Dedifferentiated amniotic fluid mesenchymal stem cell (primary cell): ENCODE data around the gene NLRC3.
"Not testable (repeated sequence)": the region's sequence is repeated elsewhere in the genome, so short reads cannot be mapped to it uniquely, and the experiment has no call there.

Experiments
- DNase-seq: peaks from one replicate; pipeline ENCODE4 v3.0.0-alpha.2; 2016; ENCODE audit errors: extremely low spot score

The NLRC3 gene

DNA sequence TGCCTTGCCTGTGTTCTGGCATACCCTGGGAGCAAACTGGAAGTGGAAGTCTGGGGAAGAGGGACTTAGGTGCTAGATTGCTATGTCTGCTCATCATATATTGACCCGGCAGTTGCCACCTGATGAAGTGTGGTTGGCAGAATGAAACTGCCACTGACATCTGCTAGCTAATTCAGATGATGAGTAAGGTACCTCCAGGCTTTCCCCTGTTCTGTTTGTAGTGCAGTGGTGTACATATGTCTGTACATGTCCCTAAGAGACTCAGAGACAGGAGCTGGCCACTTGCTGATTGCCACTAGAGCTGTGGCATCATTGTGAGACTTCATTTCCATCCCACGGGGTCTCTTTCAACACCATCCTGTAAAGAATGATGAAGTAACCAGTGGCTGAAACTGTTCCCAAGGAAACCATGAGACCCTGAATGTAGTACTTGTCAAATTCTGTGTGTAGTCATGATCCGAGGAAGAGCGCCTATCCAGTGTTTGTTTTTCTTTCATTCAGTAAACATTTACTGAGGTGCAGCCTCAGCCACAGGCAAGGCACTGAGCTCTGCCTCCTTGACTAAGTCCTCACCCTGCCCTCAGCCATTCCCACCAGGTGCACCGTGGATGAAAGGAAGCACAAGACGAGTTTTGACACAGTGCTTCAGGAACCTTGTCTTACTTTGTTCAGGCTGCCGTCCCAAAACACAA lies 63.2 kb downstream of the NLRC3 start:
- DNase-seq = no peak

DNA sequence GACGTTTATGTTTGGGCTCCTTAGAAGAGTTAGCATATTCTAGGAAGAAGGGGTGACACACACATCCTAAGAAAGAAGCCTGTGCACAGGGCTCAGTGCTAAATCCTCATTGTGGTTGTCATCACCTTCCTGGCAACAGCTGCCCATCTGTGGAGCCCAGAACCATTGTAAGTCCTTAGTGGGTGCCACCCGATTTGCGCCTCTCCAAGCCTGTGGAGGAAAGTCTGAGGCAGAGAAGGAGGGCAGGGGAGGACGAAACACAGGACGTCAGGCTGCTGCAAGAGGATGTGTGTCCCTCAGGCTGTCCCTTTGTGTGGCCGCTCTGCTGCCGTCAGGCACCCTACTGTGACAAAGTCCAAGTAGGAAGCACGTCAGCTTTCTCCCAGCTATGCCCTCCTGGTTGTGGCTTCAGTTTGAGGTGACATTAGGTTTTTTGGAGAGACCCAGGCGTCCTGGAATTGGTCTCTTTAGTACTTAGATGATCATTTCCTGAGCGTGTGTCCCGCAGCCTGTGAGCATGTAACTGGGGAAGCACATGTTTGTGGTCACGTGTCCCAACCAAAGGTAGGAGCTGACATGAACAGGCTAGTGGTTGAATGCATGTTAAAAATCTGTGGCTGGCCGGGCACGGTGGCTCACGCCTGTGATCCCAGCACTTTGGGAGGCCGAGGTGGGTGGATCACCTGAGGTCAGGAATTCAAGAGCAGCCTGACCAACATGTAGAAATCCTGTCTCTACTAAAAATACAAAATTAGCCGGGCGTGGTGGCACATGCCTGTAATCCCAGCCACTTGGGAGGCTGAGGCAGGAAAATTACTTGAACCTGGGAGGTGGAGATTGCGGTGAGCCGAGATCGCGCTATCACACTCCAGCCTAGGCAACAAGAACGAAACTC lies 65.7 kb downstream of the NLRC3 start:
- DNase-seq = no peak

DNA sequence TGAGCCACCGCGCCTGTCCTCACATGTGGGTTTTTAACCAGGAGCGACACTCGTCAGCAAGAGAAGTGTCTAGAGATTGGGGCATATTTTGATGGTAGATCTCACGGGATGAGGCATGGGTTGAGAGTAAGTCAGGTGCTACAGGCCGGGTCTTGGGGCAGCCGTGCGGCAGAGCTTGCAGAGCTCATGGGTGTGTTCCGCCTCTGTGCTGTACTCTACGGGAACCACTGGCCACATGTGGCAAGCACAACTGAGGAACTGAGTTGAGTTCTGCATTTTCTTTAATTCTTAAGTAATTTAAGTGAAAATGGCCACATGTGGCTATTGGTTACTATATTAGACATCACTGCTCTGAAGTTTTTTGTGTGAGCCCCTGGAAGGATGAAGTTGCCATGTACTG lies 66.8 kb downstream of the NLRC3 start:
- DNase-seq = no peak

DNA sequence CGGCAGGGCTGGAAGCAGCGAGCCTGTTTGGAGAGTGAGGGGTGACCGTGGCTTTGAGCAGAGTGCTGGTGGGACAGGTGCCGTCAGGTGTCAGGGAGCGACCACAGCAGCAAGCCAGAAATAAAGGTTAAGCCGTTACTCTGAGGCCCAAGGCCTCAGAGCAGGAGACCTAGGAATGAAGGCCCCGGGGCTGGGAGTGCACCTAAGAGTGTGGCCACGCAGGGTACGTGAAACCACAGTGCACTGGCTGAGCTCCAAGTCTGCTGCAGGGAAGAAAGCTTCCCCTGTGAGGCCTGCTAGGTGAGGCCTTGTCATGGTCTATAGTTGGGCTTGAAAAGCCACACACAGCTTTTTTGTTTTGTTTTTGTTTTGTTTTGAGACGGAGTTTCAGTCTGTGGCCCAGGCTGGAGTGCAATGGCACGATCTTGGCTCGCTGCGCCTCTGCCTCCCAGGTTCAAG lies 67.7 kb downstream of the NLRC3 start:
- DNase-seq = no peak

DNA sequence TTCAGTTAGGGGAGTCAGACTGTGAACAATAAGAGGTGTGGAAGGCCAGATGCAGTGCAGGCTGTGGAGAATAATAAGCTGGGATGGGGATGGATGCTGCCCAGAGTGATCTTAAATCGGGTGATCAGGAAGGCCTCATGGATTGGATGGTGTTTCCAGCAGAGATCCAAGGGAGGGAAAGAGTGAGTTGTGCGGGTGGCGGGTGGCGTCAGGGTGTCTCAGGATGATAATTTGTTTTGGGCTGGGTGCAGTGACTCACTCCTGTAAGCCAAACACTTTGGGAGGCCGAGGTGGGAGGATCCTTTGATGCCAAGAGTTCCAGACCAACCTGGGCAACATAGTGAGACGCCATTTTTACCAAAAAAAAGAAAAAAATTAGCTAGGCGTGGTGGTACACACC lies 68.5 kb downstream of the NLRC3 start:
- no peak for DNase-seq

DNA sequence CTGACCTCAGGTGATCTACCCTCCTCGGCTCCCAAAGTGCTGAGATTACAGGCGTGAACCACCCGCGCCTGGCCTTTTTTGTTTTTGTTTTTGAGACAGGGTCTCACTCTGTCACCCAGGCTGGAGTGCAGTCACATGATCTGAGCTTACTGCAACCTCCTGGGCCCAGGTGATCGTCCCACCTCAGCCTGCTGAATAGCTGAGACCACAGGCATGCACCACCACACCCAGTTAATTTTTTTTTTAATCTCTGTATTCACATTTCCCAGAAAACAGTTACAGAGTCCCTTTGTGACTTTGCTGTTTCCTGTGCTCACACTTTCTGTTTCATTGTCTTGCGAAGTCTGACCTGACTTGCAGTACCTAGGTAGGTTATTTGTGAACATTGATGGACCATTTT lies 73.7 kb downstream of the NLRC3 start:
- DNase-seq = no peak

DNA sequence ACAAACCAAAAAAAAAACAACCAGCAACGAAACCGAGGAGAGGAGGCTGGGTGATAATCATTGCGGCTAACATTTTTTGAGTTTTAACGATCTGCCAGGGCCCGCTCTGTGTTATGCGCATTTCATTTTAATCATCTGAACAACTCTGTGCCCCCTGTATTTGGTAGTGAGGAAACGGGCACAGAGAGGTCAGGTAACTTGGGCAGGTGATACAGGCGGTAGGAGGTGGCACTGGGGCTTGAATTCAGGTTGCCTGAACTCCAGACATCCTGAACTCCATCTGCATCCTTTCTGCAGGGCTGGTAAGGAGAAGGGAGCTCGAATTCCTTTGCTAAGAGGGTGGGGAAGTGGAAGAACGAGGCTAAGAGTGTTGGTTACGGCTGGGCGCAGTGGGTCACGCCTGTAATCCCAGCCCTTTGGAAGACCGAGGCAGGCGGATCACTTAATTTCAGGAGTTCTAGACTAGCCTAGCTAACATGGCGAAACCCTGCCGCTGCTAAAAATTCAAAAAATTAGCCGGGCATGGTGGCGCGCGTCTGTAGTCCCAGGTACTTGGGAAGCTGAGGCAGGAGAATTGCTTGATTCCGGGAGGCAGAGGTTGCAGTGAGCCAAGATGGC lies 75.3 kb downstream of the NLRC3 start:
- no peak for DNase-seq

DNA sequence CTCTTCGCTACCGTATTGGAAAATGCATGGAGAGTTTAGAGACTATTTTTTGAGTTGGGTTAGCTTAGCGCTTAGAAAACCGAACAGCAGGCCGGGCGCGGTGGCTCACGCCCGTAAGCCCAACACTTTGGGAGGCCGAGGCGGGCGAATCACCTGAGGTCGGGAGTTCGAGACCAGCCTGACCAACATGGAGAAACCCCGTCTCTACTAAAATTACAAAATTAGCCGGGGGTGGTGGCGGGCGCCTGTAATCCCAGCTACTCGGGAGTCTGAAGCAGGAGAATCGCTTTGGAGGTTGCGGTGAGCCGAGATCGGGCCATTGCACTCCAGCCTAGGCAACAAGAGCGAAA lies 75.8 kb downstream of the NLRC3 start:
- not testable (repeated sequence) for DNase-seq

DNA sequence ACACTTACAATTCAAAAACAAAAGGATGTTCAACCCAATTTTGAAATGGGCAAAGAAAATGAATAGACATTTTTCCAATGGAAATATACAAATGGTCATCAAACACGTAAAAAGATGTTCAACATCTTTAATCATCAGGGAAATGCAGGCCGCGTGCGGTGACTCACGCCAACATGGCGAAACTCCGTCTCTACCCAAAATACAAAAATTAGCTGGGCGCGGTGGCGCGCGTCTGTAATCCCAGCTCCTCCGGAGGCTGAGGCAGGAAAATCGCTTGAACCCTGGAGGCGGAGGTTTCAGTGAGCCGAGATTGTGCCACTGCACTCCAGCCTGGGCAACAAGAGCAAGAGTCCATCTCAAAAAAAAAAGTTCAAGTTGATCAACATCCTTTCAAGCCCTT lies 78.2 kb downstream of the NLRC3 start:
- DNase-seq = no peak

DNA sequence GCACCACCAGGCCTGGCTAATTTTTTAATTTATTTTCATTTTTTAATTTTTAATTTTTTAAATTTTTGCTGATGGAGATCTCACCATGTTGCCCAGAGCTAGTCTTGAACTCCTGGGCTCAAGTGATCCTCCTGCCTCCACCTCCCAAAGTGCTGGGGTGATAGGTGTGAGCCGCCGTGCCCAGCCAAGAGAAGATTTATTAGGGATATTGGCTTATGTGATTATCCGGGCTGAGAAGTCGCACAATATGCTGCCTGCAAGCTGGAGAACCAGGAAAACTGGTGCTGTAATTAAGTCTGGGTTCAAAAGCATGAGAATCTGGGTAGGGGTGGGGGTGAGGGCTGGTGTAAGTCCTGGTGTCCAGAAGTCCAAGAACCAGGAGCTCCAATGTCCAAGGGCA lies 79.4 kb downstream of the NLRC3 start:
- no peak for DNase-seq

DNA sequence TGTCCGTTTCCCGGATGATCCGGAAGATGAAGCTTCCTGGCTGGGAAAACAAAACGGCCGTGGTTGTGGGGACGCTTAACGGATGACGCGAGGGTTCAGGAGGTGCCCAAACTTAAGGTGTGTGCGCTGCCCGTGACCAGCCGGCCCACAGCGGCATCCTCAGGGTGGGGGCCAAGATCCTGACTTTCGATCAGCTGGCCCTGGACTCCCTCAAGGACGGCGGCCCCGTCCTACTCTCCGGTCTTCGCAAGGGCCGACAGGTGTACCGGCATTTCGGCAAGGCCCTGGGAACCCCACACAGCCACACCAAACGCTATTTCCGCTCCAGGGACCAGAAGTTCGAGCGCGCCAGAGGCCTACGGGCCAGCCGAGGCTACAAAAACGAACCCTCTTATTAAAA lies 80.8 kb downstream of the NLRC3 start:
- no peak for DNase-seq

DNA sequence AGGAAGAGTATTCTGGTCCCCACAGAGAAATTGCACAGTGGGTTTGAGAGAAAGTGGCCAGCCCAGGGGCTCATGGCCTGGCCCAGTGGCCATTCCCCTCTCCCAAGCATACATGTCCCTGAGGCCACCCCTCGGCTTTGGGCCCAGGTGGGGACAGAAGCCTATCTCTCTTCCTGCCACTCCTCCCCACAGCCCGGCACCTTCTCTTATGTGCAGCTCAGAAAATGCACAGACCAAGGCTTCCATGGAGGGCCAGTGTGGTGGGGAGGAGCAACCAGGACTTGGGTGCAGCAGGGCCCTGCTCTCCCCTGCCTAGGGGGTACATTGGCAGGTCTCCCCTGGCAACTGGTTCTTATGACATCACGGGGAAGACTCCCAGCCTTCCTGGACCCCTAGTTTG lies 82.0 kb downstream of the NLRC3 start, which contains the start of gene C16orf90:
Gene C16orf90, minus strand, starts transcription at position 314 of the 400 bp plus-strand sequence. Its CDS starts 68 bp downstream, at position 246.
- no peak for DNase-seq

DNA sequence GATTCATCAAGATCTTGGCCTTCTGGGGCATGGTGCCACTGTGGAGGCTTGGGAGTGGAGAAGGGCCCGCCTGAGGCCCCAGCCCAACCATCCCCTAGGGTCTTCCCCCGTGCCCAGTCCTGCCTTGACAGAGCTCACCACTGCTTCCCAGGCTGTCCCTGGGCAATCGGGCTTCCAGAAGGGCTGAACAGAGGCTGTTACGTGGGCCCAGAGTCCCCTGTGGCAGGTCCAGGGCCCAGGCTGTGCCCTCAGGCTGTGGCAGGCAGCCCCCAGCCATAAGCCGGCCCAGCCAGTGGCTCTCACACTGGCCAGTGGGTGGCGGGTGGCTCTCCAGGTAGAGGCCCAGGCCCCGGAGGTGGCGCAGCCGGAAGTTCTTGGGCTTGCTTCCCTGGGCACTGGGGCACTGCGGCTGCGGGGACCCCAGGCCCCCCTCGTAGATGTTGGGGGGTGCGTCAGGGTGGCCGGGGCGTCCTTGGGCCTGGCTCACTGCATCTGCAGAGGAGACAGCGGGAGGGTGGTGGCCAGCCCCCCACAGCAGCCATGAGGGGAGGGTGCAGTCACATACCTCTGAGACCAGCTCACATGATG lies 82.7 kb downstream of the NLRC3 start:
- DNase-seq = no peak

DNA sequence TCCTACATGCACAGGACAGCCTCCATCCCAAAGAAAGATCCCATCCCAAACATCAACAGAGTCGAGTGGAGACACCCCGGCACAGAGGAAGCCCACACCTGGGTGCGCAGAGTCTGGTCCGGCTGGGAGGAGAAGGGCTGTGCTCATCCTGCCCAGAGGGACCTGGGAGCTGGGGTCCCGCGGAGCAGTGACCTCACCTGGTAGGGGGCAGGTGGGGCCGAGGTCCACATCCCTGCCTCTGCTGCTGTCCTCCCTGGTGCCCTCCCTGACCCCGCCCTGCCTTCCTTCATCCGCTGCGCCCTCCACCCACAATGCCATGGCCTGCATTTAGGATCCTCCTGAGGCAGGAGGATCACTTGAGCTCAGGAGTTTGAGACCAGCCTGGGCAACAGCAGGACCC lies 84.8 kb downstream of the NLRC3 start:
- no peak for DNase-seq

DNA sequence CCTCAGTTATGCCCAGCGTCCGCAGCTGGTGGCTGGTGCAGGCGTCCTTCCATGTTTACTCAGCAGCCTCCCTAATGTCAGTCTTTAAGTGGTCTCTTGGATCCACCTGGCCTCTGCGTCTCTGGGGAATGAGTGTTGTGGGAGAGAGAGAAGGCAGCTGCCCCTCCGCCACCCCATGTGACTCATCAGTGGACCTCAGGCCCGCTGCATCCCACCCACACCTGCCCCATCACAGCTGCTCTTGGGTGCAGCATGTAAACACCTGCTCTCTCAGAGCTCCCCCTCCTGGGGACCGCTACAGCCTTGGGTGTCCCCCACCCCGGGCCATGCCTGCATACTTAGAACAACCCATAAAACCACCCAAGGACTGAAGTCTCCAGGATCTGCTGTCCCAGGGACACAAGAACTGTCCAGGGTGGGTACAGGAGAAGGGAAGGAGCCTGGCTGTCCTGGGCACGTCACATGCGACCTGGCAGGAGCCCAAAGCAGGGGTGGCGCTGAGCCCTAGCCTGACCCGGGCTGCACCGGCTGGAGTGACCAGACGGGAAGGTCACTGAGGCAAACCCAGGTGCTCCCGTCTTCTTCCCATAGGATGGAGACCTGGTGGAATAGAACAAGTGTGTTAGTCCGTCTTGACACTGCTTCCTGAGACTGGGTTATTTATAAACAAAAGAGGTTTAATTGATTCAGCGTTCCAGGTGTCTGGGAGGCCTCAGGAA lies 86.1 kb downstream of the NLRC3 start:
- no peak for DNase-seq
